ENCODE data around the gene TNIK. TPM values are rescaled to one million over a fixed set of nuclear protein-coding genes. Genes with fewer than 3 reads are reported as not detected.

The TNIK gene
- total and polyA plus RNA-seq, 10 of the 15 experiments (the other 5 are each of a cell fraction or from before 2014, with no cell fraction given) = 13.9 to 74.3 (median 48.2) TPM

DNA sequence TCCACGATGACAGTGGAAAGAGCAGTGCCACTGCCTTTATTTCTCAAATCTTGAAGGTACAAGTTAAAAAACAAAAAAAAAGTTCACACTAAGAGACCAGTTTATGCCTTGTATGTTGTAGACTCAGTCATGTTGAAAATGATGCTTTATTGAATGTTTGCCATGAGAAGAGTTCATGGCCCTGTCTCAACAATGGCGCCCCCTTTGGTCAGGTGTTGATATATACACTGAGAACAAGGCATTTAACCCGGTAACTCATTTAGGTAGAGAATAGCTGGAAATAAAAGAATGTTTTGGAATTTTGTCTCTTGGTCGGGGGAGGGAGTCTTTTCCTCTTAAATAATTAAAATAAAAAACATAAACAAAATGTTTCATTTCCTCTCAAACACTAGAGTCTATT is 288.1 kb downstream of the TNIK start:
- ChIA-PET CTCF (interaction anchor here (1.0 to 2.9 kb wide), 2 partner anchors 14 to 89 kb away, joined by 3 to 11 read pairs; no protein-coding TSS in a partner anchor), POLR2A (no interaction called here), SMC1A (ENCODE audit: uncharacterized antibody, unreplicated experiment) (interaction anchor here (1.7 kb wide), 1 partner anchor 11 kb away, joined by 5 read pairs; no protein-coding TSS in a partner anchor), RAD21 (ENCODE audit: unreplicated experiment) (no interaction called here)
- 74% methylated on average over 4 of the region's 4 CpGs for WGBS (ENCODE audit: insufficient coverage, insufficient replicate concordance, low lambda C conversion rate, missing lambda C conversion rate)
- Histone ChIP-seq H2AFZ (ENCODE audit: control insufficient read depth, low read depth, low read length) (no peak overlapping the region), H3K27me3 (replicated peaks in 1 of 2; ENCODE audit: control insufficient read depth in 2 of 2, insufficient read depth in 2 of 2, low read length in 1 of 2) (no peaks in the 10 kb centered on the region), H3K9ac (ENCODE audit: control insufficient read depth, insufficient read depth, low read length) (no peak overlapping the region), H3K9me3 (replicated peaks; ENCODE audit: control insufficient read depth, insufficient read depth, low read length) (no peaks in the 10 kb centered on the region), H3K4me3 (no peak overlapping the region), H3K79me2 (ENCODE audit: control insufficient read depth, insufficient read depth, low read length) (no peaks in the 10 kb centered on the region), H3K27ac (ENCODE audit: control insufficient read depth, insufficient read depth) (no peak overlapping the region), H3K4me2 (ENCODE audit: control insufficient read depth, insufficient read depth) (no peak overlapping the region), H3K36me3 (ENCODE audit: control insufficient read depth in 2 of 2, insufficient read depth in 2 of 2, low read length in 1 of 2) (peaks cover 18 to 49% of the 10 kb centered on the region in 2 experiments), H4K20me1 (ENCODE audit: control insufficient read depth, insufficient read depth) (no peaks in the 10 kb centered on the region), H3K4me1 (ENCODE audit: control insufficient read depth, insufficient read depth, low read length) (no peaks in the 10 kb centered on the region)
- DNase-seq (ENCODE audit: low read depth, low spot score) = no peak
- no TSS peak for BruUV-seq (replicated peaks)
- in situ Hi-C loops (cut with MboI) = no loop called here
- 0 out of 2 replicates have a peak, but pooled peaks have one; percentile 11 for TF ChIP-seq RAD21 (IDR thresholded peaks at IDR 0.05; ENCODE audit: insufficient read depth, low read depth, low read length)
- TF ChIP-seq ZNF687 (IDR thresholded peaks at IDR 0.05) = no peak
- TF ChIP-seq, protein P1, sequence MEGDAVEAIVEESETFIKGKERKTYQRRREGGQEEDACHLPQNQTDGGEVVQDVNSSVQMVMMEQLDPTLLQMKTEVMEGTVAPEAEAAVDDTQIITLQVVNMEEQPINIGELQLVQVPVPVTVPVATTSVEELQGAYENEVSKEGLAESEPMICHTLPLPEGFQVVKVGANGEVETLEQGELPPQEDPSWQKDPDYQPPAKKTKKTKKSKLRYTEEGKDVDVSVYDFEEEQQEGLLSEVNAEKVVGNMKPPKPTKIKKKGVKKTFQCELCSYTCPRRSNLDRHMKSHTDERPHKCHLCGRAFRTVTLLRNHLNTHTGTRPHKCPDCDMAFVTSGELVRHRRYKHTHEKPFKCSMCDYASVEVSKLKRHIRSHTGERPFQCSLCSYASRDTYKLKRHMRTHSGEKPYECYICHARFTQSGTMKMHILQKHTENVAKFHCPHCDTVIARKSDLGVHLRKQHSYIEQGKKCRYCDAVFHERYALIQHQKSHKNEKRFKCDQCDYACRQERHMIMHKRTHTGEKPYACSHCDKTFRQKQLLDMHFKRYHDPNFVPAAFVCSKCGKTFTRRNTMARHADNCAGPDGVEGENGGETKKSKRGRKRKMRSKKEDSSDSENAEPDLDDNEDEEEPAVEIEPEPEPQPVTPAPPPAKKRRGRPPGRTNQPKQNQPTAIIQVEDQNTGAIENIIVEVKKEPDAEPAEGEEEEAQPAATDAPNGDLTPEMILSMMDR (IDR thresholded peaks at IDR 0.05 in 2 of 3, conservative IDR thresholded peaks at IDR 0.05 in 1 of 3; ENCODE audit: control insufficient read depth in 2 of 3, extremely low read depth in 1 of 3, insufficient read depth in 1 of 3, low read depth in 3 of 3, low read length in 3 of 3) = peak; percentile 18 to 37 (median 29); a peak in 3 of 6 replicates
- TF ChIP-seq DPF2 (IDR thresholded peaks at IDR 0.05) = no peak
- no peak for FAIRE-seq
- no peak for ATAC-seq
- intact Hi-C loops (cut with micrococcal nuclease; ENCODE audit: unreplicated experiment) = no loop called here

Measured in GM12878 (cell line).